ENCODE data around the gene STX7.

Gene STX7

DNA sequence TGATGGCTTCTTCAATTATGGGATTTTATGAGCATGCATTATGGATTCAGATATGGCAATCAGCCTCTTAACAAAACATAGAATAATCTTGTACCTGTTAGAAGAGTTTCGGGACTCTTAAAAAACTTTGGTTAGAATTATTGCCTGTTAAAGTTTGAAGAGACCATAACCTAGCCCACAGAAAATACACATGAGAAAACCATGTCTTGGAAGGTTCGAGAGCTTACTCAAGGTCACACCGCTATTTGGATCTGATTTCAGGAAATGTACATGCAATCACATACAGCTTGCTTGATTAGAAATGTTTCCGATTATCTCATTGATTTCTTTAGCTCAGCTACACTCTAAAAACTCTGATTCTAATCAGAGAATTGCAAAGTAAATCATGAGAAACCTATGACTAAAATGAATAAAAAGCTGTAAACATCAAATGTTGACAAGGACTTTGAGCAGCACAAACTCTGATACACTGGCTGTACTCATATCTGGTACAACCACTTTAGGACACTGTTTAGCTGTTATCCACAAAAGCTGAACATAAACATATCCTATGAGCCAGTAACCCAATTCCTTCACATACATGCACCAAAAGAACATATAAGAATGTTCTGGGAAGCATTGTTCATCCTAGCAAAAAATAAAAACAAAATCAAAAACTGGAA, 16.3 kb downstream of the STX7 start:
- TF ChIP-seq ZFP30 (CRISPR knock-in tag; IDR thresholded peaks at IDR 0.05), result no peak
- no peak for TF ChIP-seq OSR1 (CRISPR knock-in tag; IDR thresholded peaks at IDR 0.05)
- no peak for TF ChIP-seq ZNF8 (CRISPR knock-in tag; IDR thresholded peaks at IDR 0.05)
- no peak for TF ChIP-seq ARNTL (CRISPR knock-in tag; IDR thresholded peaks at IDR 0.05; ENCODE audit: borderline replicate concordance, low read depth)
- no peak for TF ChIP-seq ISL1 (CRISPR knock-in tag; IDR thresholded peaks at IDR 0.05)
- ATAC-seq, result no peak

DNA sequence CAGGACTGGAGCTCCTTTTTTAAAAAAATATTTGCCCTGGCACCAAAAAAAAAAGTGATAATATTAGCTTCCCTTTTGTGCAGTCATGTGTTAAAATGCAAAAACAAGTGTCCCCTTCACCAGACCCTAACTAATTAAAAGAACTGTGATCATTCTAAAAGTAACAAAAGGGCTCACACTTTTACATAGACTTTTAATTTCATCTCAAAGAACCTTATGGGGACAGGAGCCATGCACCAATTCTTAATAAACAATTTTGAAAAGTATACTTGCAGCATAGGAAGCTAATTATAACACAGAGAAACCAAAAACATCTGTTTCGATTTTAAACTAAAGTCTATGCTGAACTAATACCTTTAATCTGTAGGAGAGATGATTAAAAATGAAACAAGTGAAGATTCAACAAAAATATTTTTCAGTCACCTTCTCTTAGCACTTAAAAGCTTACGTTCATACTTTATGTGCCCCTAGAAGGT, 17.3 kb downstream of the STX7 start:
- no peak for ATAC-seq
- TF ChIP-seq ISL1 (CRISPR knock-in tag; IDR thresholded peaks at IDR 0.05), result no peak
- TF ChIP-seq CSDC2 (CRISPR knock-in tag; IDR thresholded peaks at IDR 0.05), result no peak
- no peak for TF ChIP-seq ESRRG (CRISPR knock-in tag; IDR thresholded peaks at IDR 0.05)
- TF ChIP-seq, protein P1, sequence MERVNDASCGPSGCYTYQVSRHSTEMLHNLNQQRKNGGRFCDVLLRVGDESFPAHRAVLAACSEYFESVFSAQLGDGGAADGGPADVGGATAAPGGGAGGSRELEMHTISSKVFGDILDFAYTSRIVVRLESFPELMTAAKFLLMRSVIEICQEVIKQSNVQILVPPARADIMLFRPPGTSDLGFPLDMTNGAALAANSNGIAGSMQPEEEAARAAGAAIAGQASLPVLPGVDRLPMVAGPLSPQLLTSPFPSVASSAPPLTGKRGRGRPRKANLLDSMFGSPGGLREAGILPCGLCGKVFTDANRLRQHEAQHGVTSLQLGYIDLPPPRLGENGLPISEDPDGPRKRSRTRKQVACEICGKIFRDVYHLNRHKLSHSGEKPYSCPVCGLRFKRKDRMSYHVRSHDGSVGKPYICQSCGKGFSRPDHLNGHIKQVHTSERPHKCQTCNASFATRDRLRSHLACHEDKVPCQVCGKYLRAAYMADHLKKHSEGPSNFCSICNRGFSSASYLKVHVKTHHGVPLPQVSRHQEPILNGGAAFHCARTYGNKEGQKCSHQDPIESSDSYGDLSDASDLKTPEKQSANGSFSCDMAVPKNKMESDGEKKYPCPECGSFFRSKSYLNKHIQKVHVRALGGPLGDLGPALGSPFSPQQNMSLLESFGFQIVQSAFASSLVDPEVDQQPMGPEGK (CRISPR knock-in tag; IDR thresholded peaks at IDR 0.05; ENCODE audit: borderline replicate concordance), result no peak
- TF ChIP-seq ZC3H10 (CRISPR knock-in tag; IDR thresholded peaks at IDR 0.05), result no peak
- TF ChIP-seq SNAI2 (CRISPR knock-in tag; IDR thresholded peaks at IDR 0.05), result no peak
- TF ChIP-seq, protein P2, sequence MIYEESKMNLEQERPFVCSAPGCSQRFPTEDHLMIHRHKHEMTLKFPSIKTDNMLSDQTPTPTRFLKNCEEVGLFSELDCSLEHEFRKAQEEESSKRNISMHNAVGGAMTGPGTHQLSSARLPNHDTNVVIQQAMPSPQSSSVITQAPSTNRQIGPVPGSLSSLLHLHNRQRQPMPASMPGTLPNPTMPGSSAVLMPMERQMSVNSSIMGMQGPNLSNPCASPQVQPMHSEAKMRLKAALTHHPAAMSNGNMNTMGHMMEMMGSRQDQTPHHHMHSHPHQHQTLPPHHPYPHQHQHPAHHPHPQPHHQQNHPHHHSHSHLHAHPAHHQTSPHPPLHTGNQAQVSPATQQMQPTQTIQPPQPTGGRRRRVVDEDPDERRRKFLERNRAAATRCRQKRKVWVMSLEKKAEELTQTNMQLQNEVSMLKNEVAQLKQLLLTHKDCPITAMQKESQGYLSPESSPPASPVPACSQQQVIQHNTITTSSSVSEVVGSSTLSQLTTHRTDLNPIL (CRISPR knock-in tag; IDR thresholded peaks at IDR 0.05; ENCODE audit: low read depth), result no peak

DNA sequence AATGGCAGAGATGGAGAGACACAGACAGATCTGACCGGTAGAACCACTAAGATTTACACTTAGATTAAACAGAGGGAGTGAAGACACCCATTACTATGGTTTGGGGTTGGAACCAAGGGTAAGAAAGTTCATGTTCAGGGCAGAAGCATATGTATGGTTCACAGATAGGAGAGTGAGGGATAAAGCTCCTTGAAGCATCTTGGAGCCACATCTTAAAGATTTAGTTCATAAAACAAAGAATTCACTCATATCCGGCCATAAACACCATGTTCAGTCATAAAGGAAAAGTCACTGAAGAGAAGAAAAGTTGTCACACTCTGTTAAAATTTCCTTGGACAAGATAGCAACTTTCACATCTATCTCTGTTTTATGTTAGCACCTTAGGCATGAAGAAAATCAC, 18.0 kb downstream of the STX7 start:
- TF ChIP-seq RARB (CRISPR knock-in tag; IDR thresholded peaks at IDR 0.05) (no peak), ZFP3 (CRISPR knock-in tag; IDR thresholded peaks at IDR 0.05) (no peak), SNAI2 (CRISPR knock-in tag; IDR thresholded peaks at IDR 0.05) (no peak), ZNF8 (CRISPR knock-in tag; IDR thresholded peaks at IDR 0.05) (no peak), ZC3H10 (CRISPR knock-in tag; IDR thresholded peaks at IDR 0.05) (no peak), PPARA (CRISPR knock-in tag; IDR thresholded peaks at IDR 0.05; ENCODE audit: borderline replicate concordance) (no peak), GLIS3 (CRISPR knock-in tag; IDR thresholded peaks at IDR 0.05) (no peak), ZFP30 (CRISPR knock-in tag; IDR thresholded peaks at IDR 0.05) (no peak), ISL1 (CRISPR knock-in tag; IDR thresholded peaks at IDR 0.05) (no peak), OSR1 (CRISPR knock-in tag; IDR thresholded peaks at IDR 0.05) (no peak), ARNTL (CRISPR knock-in tag; IDR thresholded peaks at IDR 0.05; ENCODE audit: borderline replicate concordance, low read depth) (no peak), BACH2 (CRISPR knock-in tag; IDR thresholded peaks at IDR 0.05; ENCODE audit: borderline replicate concordance) (no peak), TOX (CRISPR knock-in tag; IDR thresholded peaks at IDR 0.05; ENCODE audit: borderline replicate concordance) (no peak)
- TF ChIP-seq, protein P3, sequence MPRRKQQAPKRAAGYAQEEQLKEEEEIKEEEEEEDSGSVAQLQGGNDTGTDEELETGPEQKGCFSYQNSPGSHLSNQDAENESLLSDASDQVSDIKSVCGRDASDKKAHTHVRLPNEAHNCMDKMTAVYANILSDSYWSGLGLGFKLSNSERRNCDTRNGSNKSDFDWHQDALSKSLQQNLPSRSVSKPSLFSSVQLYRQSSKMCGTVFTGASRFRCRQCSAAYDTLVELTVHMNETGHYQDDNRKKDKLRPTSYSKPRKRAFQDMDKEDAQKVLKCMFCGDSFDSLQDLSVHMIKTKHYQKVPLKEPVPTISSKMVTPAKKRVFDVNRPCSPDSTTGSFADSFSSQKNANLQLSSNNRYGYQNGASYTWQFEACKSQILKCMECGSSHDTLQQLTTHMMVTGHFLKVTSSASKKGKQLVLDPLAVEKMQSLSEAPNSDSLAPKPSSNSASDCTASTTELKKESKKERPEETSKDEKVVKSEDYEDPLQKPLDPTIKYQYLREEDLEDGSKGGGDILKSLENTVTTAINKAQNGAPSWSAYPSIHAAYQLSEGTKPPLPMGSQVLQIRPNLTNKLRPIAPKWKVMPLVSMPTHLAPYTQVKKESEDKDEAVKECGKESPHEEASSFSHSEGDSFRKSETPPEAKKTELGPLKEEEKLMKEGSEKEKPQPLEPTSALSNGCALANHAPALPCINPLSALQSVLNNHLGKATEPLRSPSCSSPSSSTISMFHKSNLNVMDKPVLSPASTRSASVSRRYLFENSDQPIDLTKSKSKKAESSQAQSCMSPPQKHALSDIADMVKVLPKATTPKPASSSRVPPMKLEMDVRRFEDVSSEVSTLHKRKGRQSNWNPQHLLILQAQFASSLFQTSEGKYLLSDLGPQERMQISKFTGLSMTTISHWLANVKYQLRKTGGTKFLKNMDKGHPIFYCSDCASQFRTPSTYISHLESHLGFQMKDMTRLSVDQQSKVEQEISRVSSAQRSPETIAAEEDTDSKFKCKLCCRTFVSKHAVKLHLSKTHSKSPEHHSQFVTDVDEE (CRISPR knock-in tag; IDR thresholded peaks at IDR 0.05), result no peak
- TF ChIP-seq, protein P1 (CRISPR knock-in tag; IDR thresholded peaks at IDR 0.05; ENCODE audit: borderline replicate concordance), result no peak
- TF ChIP-seq, protein P4, sequence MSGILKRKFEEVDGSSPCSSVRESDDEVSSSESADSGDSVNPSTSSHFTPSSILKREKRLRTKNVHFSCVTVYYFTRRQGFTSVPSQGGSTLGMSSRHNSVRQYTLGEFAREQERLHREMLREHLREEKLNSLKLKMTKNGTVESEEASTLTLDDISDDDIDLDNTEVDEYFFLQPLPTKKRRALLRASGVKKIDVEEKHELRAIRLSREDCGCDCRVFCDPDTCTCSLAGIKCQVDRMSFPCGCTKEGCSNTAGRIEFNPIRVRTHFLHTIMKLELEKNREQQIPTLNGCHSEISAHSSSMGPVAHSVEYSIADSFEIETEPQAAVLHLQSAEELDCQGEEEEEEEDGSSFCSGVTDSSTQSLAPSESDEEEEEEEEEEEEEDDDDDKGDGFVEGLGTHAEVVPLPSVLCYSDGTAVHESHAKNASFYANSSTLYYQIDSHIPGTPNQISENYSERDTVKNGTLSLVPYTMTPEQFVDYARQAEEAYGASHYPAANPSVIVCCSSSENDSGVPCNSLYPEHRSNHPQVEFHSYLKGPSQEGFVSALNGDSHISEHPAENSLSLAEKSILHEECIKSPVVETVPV (CRISPR knock-in tag; IDR thresholded peaks at IDR 0.05), result no peak
- TF ChIP-seq, protein P5, sequence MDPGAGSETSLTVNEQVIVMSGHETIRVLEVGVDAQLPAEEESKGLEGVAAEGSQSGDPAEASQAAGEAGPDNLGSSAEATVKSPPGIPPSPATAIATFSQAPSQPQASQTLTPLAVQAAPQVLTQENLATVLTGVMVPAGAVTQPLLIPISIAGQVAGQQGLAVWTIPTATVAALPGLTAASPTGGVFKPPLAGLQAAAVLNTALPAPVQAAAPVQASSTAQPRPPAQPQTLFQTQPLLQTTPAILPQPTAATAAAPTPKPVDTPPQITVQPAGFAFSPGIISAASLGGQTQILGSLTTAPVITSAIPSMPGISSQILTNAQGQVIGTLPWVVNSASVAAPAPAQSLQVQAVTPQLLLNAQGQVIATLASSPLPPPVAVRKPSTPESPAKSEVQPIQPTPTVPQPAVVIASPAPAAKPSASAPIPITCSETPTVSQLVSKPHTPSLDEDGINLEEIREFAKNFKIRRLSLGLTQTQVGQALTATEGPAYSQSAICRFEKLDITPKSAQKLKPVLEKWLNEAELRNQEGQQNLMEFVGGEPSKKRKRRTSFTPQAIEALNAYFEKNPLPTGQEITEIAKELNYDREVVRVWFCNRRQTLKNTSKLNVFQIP (CRISPR knock-in tag; IDR thresholded peaks at IDR 0.05; ENCODE audit: borderline replicate concordance, low read depth), result no peak
- ATAC-seq, result no peak

Data from SK-N-SH treated with all-trans-retinoic acid at 6 μM for 48 hours (cell line).